PC-3 (cell line): ENCODE results near the gene NLRP3.

Experiments used
- CTCF ChIP-seq: fragments of 300-600 bp; sonication (generic); conservative IDR thresholded peaks from 2 replicates; pipeline ENCODE4 v1.5.1; 2017; ENCODE audit warnings: antibody characterized with exemption, low read depth, mild to moderate bottlenecking, low read length
- EZH2 ChIP-seq: fragments of 300-600 bp; sonication (generic); IDR thresholded peaks from one replicate; pipeline ENCODE4 v1.6.1; 2017; ENCODE audit warnings: antibody characterized with exemption, mild to moderate bottlenecking, low read length; ENCODE audit not compliant: unreplicated experiment
- EZH2phosphoT487 ChIP-seq: fragments of 300-600 bp; sonication (generic); IDR thresholded peaks from 2 replicates; pipeline ENCODE4 v1.6.1; 2018; ENCODE audit warnings: mild to moderate bottlenecking, antibody characterized with exemption, low read length, borderline replicate concordance

DNA sequence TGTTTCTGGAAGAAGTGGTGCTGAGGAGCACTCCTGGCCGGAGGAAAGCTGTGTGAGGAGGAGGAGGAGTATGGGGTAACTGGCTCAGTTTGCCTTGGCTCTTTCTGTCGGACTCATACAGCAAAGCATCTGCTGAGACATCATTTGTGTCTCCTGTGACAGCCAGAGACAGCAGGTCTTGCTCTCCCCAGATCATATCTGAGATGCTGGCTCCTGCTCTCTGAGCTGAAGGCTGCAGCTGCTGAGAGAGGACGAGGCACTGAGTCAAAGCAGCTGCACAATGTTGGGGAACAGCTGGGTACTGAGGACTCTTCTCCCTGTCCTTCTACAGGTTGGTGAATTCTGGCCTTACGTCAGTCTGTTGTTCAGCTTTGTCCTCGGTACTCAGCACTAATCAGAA, 27.7 kb downstream of the NLRP3 start:
- TF ChIP-seq CTCF: no peak
- no peak for TF ChIP-seq EZH2
- TF ChIP-seq EZH2phosphoT487: no peak
